Upper lobe of left lung (tissue), 6 donors: ENCODE results near the gene TAS1R1. TPM values are rescaled to one million over a fixed set of nuclear protein-coding genes. Genes with fewer than 3 reads are reported as not detected.
A peak's percentile ranks its signal among the peaks of the same experiment; 100 is the strongest.

Source experiments
- ATAC-seq, 2 donors: fragments of 200-7000 bp; cut with Tn5 transposase; one replicate each; pipeline ENCODE4 v1.9.1; 2022; ENCODE audit warnings: mild to moderate bottlenecking in 2 of 2, moderate library complexity in 2 of 2; ENCODE audit not compliant: low FRiP score in 2 of 2
- DNase-seq, 2 donors: peaks; one replicate each; pipeline ENCODE4 v3.0.0-alpha.2; 2019 to 2020
- H3K27ac ChIP-seq, 4 donors: fragments of 200-600 bp; sonication (generic); one replicate each; pipeline ENCODE4 v1.5.1; 2016 to 2019
- H3K27me3 ChIP-seq, 4 donors: fragments of 200-600 bp; sonication (generic); one replicate each; pipeline ENCODE4 v1.5.1; 2017 to 2019
- H3K36me3 ChIP-seq, 4 donors: fragments of 200-600 bp; sonication (generic); one replicate each; pipeline ENCODE4 v1.5.1; 2016 to 2019
- H3K4me1 ChIP-seq, 4 donors: fragments of 200-600 bp; sonication (generic); one replicate each; pipeline ENCODE4 v1.5.1; 2018 to 2019
- H3K4me3 ChIP-seq, 4 donors: fragments of 200-600 bp; sonication (generic); one replicate each; pipeline ENCODE4 v1.5.1; 2017 to 2019; ENCODE audit warnings: mild to moderate bottlenecking in 2 of 4, moderate library complexity in 1 of 4
- H3K9me3 ChIP-seq, 4 donors: fragments of 200-600 bp; sonication (generic); one replicate each; pipeline ENCODE4 v1.5.1; 2018 to 2019
- EP300 ChIP-seq, 4 donors: sonication (generic); formaldehyde crosslinking; IDR thresholded peaks; one replicate each; pipeline ENCODE4 v1.5.1; 2017; ENCODE audit warnings: antibody characterized with exemption in 4 of 4, control low read depth in 2 of 4
- POLR2A ChIP-seq, 4 donors: fragments of 450-650 bp; IDR thresholded peaks; one replicate each; pipeline ENCODE4 v1.5.1; 2016 to 2017; ENCODE audit warnings: antibody characterized with exemption in 4 of 4, mild to moderate bottlenecking in 2 of 4
- POLR2AphosphoS5 ChIP-seq, 2 donors: sonication (generic); formaldehyde crosslinking; IDR thresholded peaks; one replicate each; pipeline ENCODE4 v1.5.1; 2017; ENCODE audit warnings: antibody characterized with exemption in 2 of 2
- WGBS, 2 donors: methylation state at CpG; one replicate each; pipeline ENCODE4 v1.1.5; 2017 to 2018; 5-methylcytosine and 5-hydroxymethylcytosine counted together
- total RNA-seq, 6 donors: library from RNA; depleted of rRNA in 4 of 6; stranded (reverse); fragments of >200 nt in 4 of 6; gene quantifications; one replicate each; pipeline versions ENCODE4 v1.1.0 to v1.2.1, GENCODE V29; 2016 to 2021
- TF ChIP-seq, protein P1 (sequence below), 6 experiments: fragments of 450-650 bp in 4 of 6; fragments of 200-600 bp in 2 of 6; sonication (generic) in 2 of 6; IDR thresholded peaks; one replicate each; pipeline ENCODE4 v1.5.1; 2016 to 2019; ENCODE audit warnings: antibody characterized with exemption in 6 of 6
- donor health status: DM: no; HTN: no; CAD: no; lungs with moderate emphysema.
- donor health status: DM: no; HTN: yes; CAD: no; lungs with severe emphysema.

TAS1R1 gene
- total RNA-seq, 6 donors from 2014 or later = 0.11 to 0.15 TPM; not detected in 4

DNA sequence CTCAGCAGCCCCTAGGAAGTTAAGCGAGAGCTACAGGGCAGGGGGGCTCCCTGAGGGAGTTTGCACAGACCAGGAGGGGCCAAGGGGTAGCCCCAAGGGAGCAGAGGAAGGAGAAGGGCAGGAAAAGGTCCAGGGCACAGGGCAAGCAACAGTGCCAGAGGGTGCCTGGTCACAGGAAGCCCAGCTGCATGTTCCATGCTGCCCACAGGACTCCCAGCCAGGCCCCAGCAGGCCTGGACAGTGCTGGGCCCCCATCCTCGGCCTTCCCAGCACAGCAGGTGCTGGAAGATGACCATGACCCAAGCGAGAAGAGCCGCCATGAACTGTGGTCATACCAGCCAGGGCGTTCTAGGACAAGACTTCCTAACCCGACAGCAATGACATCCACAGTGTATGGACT is 36.5 kb downstream of the TAS1R1 start:
- TF ChIP-seq POLR2AphosphoS5 (IDR thresholded peaks at IDR 0.05) = no peak
- no peak for TF ChIP-seq EP300 (IDR thresholded peaks at IDR 0.05)
- TF ChIP-seq, protein P1, sequence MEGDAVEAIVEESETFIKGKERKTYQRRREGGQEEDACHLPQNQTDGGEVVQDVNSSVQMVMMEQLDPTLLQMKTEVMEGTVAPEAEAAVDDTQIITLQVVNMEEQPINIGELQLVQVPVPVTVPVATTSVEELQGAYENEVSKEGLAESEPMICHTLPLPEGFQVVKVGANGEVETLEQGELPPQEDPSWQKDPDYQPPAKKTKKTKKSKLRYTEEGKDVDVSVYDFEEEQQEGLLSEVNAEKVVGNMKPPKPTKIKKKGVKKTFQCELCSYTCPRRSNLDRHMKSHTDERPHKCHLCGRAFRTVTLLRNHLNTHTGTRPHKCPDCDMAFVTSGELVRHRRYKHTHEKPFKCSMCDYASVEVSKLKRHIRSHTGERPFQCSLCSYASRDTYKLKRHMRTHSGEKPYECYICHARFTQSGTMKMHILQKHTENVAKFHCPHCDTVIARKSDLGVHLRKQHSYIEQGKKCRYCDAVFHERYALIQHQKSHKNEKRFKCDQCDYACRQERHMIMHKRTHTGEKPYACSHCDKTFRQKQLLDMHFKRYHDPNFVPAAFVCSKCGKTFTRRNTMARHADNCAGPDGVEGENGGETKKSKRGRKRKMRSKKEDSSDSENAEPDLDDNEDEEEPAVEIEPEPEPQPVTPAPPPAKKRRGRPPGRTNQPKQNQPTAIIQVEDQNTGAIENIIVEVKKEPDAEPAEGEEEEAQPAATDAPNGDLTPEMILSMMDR (IDR thresholded peaks at IDR 0.05) = no peak
- TF ChIP-seq POLR2A (IDR thresholded peaks at IDR 0.05) = no peak
- Histone ChIP-seq H3K4me1 (peaks cover 6 to 51% (median 24%) of the 10 kb centered on the region in 4 donors), H3K9me3 (no peaks in the 10 kb centered on the region), H3K36me3 (peaks cover 22 to 100% (median 79%) of the 10 kb centered on the region in 4 donors), H3K4me3 (no peak overlapping the region), H3K27ac (no peak overlapping the region), H3K27me3 (no peaks in the 10 kb centered on the region)
- no peak for ATAC-seq
- WGBS, 2 donors = 83 to 94% methylated on average over 6 of the region's 6 CpGs
- peak in 1 of 2 donors; percentile 36 for DNase-seq

DNA sequence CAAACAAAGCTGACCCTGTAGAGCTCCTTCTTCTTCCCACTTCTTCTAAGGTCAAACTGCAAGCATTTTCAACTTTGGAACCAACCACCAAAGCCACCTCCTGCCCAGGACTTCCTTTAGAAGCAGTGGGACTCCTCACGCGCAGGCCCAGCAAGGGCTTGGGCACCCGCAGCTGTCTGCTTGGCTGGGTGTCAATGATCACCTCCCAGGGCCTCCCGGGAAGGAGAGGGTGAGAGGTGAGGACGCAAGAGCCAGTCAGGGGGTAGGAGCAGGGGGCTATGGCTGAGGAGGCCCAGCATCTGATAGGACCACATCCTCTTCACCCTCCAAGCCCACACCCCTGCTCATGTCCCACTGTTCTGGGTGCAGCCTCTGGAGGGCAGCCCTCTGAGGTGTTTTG is 37.3 kb downstream of the TAS1R1 start:
- peak in 1 of 2 donors; percentile 36 for DNase-seq

GRCh38 chr1:6592865-6593593 is 37.9 kb downstream of the TAS1R1 start:
- peaks cover 28 to 100% (median 89%) of the 10 kb centered on the region in 4 donors for H3K36me3 ChIP-seq
- ATAC-seq (no peak), DNase-seq (peak in 1 of 2 donors; percentile 75)
- H3K4me3 ChIP-seq = no peak overlapping the region
- H3K27me3 ChIP-seq = no peaks in the 10 kb centered on the region
- H3K4me1 ChIP-seq = peaks cover 16 to 51% (median 27%) of the 10 kb centered on the region in 4 donors
- TF ChIP-seq POLR2A (IDR thresholded peaks at IDR 0.05) = no peak
- no peak for TF ChIP-seq POLR2AphosphoS5 (IDR thresholded peaks at IDR 0.05)
- no peak for TF ChIP-seq EP300 (IDR thresholded peaks at IDR 0.05)
- TF ChIP-seq, protein P1 (IDR thresholded peaks at IDR 0.05) = no peak
- no peaks in the 10 kb centered on the region for H3K9me3 ChIP-seq
- H3K27ac ChIP-seq = no peak overlapping the region
- 89 to 93% methylated on average over 20 to 38 of the region's 38 CpGs for WGBS, 2 donors

More for the DNA sequence above, 37.3 kb downstream of the TAS1R1 start:
- Histone ChIP-seq H3K36me3 (peaks cover 28 to 100% (median 86%) of the 10 kb centered on the region in 4 donors), H3K4me3 (no peak overlapping the region), H3K4me1 (peaks cover 12 to 51% (median 25%) of the 10 kb centered on the region in 4 donors), H3K27me3 (no peaks in the 10 kb centered on the region), H3K9me3 (no peaks in the 10 kb centered on the region), H3K27ac (no peak overlapping the region)
- no peak for ATAC-seq
- 54 to 65% methylated on average over 5 of the region's 5 CpGs for whole genome bisulfite sequencing, 2 donors
- TF ChIP-seq, protein P1 (IDR thresholded peaks at IDR 0.05) = no peak
- no peak for TF ChIP-seq POLR2AphosphoS5 (IDR thresholded peaks at IDR 0.05)
- no peak for TF ChIP-seq POLR2A (IDR thresholded peaks at IDR 0.05)
- TF ChIP-seq EP300 (IDR thresholded peaks at IDR 0.05) = no peak

DNA sequence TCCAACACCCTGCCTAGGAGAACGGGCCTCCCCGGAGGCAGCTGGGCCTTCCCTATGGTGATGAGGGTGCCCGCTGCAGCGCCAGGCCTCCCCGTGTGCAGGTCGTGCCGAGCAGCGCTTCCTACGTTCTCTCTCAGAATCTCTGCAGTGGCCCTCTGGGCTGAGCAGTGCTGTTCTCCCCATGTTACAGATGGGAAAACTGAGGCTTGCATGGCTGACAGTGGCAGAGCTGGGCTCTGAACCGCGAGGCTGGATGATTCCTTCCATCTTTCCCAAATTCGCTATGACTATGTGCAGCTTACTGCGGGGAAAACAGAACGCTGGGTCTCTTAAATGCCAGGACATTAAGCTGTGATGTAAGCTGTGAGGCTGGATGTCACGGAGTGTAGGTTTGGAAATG is 38.7 kb downstream of the TAS1R1 start:
- H3K4me3 ChIP-seq = no peak overlapping the region
- no peak overlapping the region for H3K27ac ChIP-seq
- no peaks in the 10 kb centered on the region for H3K9me3 ChIP-seq
- peaks cover 18 to 50% (median 25%) of the 10 kb centered on the region in 4 donors for H3K4me1 ChIP-seq
- no peak for ATAC-seq
- no peaks in the 10 kb centered on the region for H3K27me3 ChIP-seq
- TF ChIP-seq, protein P1 (IDR thresholded peaks at IDR 0.05) = no peak
- no peak for TF ChIP-seq EP300 (IDR thresholded peaks at IDR 0.05)
- TF ChIP-seq POLR2AphosphoS5 (IDR thresholded peaks at IDR 0.05) = no peak
- TF ChIP-seq POLR2A (IDR thresholded peaks at IDR 0.05) = no peak
- H3K36me3 ChIP-seq = peaks cover 33 to 100% (median 85%) of the 10 kb centered on the region in 4 donors
- 96 to 98% methylated on average over 11 to 15 of the region's 15 CpGs for WGBS, 2 donors
- peak in 1 of 2 donors; percentile 41 for DNase-seq
